ENCODE results near the gene CABP2.

DNA sequence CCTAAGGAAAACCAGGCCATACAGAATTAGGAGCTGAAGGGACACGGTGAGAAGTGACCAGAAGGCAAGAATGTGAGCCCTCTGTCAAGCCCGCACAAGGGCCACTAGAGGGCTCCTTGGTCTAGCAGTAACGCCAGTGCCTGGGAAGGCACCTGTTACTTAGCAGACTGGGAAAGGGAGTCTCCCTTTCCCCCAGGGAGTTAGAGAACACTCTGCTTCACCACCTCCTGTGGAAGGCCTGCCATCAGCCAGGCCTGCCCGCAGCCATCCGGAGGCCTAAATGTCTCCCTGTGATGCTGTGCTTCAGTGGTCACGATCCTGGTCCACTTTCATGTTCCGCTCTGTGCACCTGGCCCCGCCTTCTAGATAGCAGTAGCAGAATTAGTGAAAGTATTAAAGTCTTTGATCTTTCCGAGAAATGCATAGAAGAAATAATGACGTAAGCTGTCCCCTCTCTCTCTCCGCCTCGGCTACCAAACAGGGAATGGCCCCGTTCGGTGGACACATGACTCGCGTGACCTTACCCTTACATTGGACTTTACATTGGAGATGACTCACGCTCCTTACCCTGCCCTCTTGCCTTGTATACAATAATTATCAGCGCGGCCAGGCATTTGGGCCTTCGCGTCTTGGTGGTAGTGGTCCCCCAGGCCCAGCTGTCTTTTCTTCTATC lies 49.6 kb upstream of the CABP2 start:
- TF ChIP-seq, protein P1, sequence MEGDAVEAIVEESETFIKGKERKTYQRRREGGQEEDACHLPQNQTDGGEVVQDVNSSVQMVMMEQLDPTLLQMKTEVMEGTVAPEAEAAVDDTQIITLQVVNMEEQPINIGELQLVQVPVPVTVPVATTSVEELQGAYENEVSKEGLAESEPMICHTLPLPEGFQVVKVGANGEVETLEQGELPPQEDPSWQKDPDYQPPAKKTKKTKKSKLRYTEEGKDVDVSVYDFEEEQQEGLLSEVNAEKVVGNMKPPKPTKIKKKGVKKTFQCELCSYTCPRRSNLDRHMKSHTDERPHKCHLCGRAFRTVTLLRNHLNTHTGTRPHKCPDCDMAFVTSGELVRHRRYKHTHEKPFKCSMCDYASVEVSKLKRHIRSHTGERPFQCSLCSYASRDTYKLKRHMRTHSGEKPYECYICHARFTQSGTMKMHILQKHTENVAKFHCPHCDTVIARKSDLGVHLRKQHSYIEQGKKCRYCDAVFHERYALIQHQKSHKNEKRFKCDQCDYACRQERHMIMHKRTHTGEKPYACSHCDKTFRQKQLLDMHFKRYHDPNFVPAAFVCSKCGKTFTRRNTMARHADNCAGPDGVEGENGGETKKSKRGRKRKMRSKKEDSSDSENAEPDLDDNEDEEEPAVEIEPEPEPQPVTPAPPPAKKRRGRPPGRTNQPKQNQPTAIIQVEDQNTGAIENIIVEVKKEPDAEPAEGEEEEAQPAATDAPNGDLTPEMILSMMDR (IDR thresholded peaks at IDR 0.05) = peak; percentile 67 to 94 (median 88)
- peak in 1 of 3 donors; percentile 23 for TF ChIP-seq POLR2A (IDR thresholded peaks at IDR 0.05)
